ENCODE measurements around the gene TWF2. TPM values are rescaled to one million over a fixed set of nuclear protein-coding genes. Genes with fewer than 3 reads are reported as not detected.
A peak's percentile ranks its signal among the peaks of the same experiment; 100 is the strongest.

Gene TWF2
- total and polyA plus RNA-seq, 9 of the 15 experiments (the other 6 are each of a cell fraction or from before 2014, with no cell fraction given) = 0.11 to 61.9 (median 29.7) TPM

DNA sequence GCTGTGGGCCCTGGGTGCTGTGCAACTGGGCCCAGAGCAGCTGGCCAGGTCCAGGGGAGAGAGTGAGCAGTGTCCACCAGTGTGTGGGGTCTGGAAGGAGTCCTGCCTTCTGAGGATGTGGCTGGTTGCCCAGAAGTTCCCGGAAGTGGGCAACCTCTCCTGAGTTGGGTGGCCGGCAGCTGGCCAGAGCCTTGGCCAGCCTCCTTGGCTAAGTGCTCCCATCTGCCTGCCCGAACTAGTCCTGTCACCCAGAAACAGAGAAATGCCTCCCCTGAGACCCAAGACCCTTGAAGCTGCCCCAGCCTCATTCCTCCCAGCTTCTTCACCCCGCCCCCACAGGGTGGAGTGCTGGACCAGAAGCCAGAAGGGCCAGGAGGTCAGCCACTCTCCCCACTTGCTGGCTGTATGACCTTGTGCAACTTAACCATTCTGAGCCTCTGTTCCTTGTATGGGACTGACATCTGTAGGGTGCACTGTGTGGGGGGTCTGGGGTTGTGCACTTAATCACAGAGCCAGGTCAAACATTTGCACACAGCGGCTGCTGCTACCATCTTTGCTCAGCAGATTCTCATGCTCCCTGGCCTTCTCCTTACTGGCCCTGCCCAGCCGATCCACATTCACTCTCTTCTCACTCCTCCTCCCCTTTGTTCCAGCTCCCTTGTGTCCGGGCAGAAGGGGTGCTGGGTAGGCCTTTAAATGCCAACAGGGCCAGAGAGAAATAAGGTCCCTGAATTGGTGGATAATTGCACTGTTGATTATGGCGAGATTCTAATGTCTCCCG is 48.5 kb downstream of the TWF2 start:
- H3K4me2 ChIP-seq (ENCODE audit: insufficient read depth, low read length) = no peak overlapping the region; the same call in 1 of the 2 replicates
- ChIA-PET POLR2A (no interaction called here), CTCF (ENCODE audit: low intra/inter-chr PET ratio) (no interaction called here)
- no peaks in the 10 kb centered on the region for H3K36me3 ChIP-seq (ENCODE audit: control insufficient read depth, insufficient read depth, low read length)
- H3K79me2 ChIP-seq (ENCODE audit: control insufficient read depth, insufficient read depth, low read length) = no peaks in the 10 kb centered on the region
- in situ Hi-C loops (cut with MboI) (no loop called here), intact Hi-C loops (cut with micrococcal nuclease) (no loop called here)
- no peak overlapping the region for H3K27ac ChIP-seq (ENCODE audit: extremely low read depth, low read depth, low read length)
- peak overlapping the region; percentile 55 for H2AFZ ChIP-seq (ENCODE audit: low read depth, low read length)
- DNase-seq (ENCODE audit: extremely low read depth in 1 of 4, low spot score in 3 of 4) (peak in 1 of 4 experiments; percentile 51), ATAC-seq (peak; percentile 66), FAIRE-seq (no peak)
- peaks cover 34 to 44% of the 10 kb centered on the region in 2 experiments for H3K4me1 ChIP-seq (replicated peaks in 1 of 2; ENCODE audit: control insufficient read depth in 2 of 2, insufficient read depth in 2 of 2, low read length in 2 of 2)
- TF ChIP-seq CHD4 (IDR thresholded peaks at IDR 0.05; ENCODE audit: insufficient read depth, insufficient replicate concordance, low read depth, low read length, poor library complexity, severe bottlenecking) = no peak
- TF ChIP-seq ZNF324 (CRISPR knock-in tag; IDR thresholded peaks at IDR 0.05) = no peak
- no peak for TF ChIP-seq ILF3 (IDR thresholded peaks at IDR 0.05; ENCODE audit: borderline replicate concordance)
- TF ChIP-seq NR2C2 (CRISPR knock-in tag; IDR thresholded peaks at IDR 0.05) = no peak
- TF ChIP-seq NR2C2 (tag; IDR thresholded peaks at IDR 0.05) = peak; percentile 45
- TF ChIP-seq, protein P1, sequence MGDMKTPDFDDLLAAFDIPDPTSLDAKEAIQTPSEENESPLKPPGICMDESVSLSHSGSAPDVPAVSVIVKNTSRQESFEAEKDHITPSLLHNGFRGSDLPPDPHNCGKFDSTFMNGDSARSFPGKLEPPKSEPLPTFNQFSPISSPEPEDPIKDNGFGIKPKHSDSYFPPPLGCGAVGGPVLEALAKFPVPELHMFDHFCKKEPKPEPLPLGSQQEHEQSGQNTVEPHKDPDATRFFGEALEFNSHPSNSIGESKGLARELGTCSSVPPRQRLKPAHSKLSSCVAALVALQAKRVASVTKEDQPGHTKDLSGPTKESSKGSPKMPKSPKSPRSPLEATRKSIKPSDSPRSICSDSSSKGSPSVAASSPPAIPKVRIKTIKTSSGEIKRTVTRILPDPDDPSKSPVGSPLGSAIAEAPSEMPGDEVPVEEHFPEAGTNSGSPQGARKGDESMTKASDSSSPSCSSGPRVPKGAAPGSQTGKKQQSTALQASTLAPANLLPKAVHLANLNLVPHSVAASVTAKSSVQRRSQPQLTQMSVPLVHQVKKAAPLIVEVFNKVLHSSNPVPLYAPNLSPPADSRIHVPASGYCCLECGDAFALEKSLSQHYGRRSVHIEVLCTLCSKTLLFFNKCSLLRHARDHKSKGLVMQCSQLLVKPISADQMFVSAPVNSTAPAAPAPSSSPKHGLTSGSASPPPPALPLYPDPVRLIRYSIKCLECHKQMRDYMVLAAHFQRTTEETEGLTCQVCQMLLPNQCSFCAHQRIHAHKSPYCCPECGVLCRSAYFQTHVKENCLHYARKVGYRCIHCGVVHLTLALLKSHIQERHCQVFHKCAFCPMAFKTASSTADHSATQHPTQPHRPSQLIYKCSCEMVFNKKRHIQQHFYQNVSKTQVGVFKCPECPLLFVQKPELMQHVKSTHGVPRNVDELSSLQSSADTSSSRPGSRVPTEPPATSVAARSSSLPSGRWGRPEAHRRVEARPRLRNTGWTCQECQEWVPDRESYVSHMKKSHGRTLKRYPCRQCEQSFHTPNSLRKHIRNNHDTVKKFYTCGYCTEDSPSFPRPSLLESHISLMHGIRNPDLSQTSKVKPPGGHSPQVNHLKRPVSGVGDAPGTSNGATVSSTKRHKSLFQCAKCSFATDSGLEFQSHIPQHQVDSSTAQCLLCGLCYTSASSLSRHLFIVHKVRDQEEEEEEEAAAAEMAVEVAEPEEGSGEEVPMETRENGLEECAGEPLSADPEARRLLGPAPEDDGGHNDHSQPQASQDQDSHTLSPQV (IDR thresholded peaks at IDR 0.05) = no peak
- 0 out of 2 replicates have a peak, but pooled peaks have one; percentile 10 for TF ChIP-seq EGR1 (conservative IDR thresholded peaks at IDR 0.05)
- H4K20me1 ChIP-seq (replicated peaks; ENCODE audit: control insufficient read depth, insufficient read depth, low read length) = 0 out of 2 replicates have a peak, but pooled peaks cover 6% of the 10 kb centered on the region
- peak overlapping the region in 1 of 2 experiments; percentile 68; a peak in 2 of 4 replicates for H3K9ac ChIP-seq (ENCODE audit: insufficient read depth in 1 of 2, low read depth in 2 of 2, low read length in 2 of 2)
- no peaks in the 10 kb centered on the region for H3K27me3 ChIP-seq (ENCODE audit: control insufficient read depth in 2 of 2, insufficient read depth in 2 of 2, low read length in 2 of 2)
- H3K9me3 ChIP-seq (replicated peaks; ENCODE audit: control insufficient read depth, insufficient read depth, low read depth, low read length) = no peaks in the 10 kb centered on the region
- no peak overlapping the region for H3K4me3 ChIP-seq
- BruUV-seq (replicated peaks) = no TSS peak
- 35% methylated on average over 5 of the region's 9 CpGs for WGBS (ENCODE audit: insufficient coverage, low coverage, missing lambda C conversion rate)
- peaks cover 9% of the 10 kb centered on the region for H3K9me1 ChIP-seq (ENCODE audit: control insufficient read depth, insufficient read depth, low read length)

Measured in K562 (cell line).